Measurements from ENCODE around the gene RHOT2. TPM values are rescaled to one million over a fixed set of nuclear protein-coding genes. Genes with fewer than 3 reads are reported as not detected.

Gene RHOT2
- total and polyA plus RNA-seq, 2 experiments from 2014 or later, result 129 to 163 TPM

DNA sequence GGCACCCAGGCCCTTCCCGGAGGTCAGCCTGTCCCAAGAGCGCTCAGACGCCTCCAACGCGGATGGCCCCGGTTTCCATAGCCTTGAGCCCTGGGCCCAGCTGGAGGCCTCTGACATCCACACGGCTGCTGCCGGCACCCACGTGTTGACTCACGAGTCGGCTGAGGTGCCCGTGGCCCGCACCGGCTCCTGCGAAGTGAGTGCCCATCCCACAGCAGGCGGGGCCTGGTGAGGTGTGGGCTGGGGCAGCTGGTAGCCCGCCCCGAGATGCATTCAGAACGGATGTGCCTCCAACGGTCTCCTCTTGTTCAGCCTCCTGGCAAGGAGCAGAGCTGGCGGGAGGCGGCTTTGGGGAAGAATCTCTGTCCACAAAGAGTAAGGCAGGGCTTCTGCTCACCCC, 16.1 kb upstream of the RHOT2 start:
- Mint-ChIP-seq H3K4me1 (no peaks in the 10 kb centered on the region), H3K9me3 (no peaks in the 10 kb centered on the region), H3K4me3 (no peak overlapping the region), H3K27ac (no peak overlapping the region), H3K27me3 (ENCODE audit: insufficient read depth, low read depth, poor library complexity) (peaks cover 5% of the 10 kb centered on the region), H3K36me3 (ENCODE audit: low read depth) (no peaks in the 10 kb centered on the region; the same call in 2 of the 3 replicates)
- DNase-seq (ENCODE audit: low spot score) (no peak), ATAC-seq (no peak)
- no peak for TF ChIP-seq STAT1 (IDR thresholded peaks at IDR 0.05; ENCODE audit: unreplicated experiment)
- TF ChIP-seq EZH2 (IDR thresholded peaks at IDR 0.05; ENCODE audit: low read depth, unreplicated experiment), result no peak
- TF ChIP-seq NANOG (IDR thresholded peaks at IDR 0.05; ENCODE audit: borderline replicate concordance), result no peak
- TF ChIP-seq, protein P1, sequence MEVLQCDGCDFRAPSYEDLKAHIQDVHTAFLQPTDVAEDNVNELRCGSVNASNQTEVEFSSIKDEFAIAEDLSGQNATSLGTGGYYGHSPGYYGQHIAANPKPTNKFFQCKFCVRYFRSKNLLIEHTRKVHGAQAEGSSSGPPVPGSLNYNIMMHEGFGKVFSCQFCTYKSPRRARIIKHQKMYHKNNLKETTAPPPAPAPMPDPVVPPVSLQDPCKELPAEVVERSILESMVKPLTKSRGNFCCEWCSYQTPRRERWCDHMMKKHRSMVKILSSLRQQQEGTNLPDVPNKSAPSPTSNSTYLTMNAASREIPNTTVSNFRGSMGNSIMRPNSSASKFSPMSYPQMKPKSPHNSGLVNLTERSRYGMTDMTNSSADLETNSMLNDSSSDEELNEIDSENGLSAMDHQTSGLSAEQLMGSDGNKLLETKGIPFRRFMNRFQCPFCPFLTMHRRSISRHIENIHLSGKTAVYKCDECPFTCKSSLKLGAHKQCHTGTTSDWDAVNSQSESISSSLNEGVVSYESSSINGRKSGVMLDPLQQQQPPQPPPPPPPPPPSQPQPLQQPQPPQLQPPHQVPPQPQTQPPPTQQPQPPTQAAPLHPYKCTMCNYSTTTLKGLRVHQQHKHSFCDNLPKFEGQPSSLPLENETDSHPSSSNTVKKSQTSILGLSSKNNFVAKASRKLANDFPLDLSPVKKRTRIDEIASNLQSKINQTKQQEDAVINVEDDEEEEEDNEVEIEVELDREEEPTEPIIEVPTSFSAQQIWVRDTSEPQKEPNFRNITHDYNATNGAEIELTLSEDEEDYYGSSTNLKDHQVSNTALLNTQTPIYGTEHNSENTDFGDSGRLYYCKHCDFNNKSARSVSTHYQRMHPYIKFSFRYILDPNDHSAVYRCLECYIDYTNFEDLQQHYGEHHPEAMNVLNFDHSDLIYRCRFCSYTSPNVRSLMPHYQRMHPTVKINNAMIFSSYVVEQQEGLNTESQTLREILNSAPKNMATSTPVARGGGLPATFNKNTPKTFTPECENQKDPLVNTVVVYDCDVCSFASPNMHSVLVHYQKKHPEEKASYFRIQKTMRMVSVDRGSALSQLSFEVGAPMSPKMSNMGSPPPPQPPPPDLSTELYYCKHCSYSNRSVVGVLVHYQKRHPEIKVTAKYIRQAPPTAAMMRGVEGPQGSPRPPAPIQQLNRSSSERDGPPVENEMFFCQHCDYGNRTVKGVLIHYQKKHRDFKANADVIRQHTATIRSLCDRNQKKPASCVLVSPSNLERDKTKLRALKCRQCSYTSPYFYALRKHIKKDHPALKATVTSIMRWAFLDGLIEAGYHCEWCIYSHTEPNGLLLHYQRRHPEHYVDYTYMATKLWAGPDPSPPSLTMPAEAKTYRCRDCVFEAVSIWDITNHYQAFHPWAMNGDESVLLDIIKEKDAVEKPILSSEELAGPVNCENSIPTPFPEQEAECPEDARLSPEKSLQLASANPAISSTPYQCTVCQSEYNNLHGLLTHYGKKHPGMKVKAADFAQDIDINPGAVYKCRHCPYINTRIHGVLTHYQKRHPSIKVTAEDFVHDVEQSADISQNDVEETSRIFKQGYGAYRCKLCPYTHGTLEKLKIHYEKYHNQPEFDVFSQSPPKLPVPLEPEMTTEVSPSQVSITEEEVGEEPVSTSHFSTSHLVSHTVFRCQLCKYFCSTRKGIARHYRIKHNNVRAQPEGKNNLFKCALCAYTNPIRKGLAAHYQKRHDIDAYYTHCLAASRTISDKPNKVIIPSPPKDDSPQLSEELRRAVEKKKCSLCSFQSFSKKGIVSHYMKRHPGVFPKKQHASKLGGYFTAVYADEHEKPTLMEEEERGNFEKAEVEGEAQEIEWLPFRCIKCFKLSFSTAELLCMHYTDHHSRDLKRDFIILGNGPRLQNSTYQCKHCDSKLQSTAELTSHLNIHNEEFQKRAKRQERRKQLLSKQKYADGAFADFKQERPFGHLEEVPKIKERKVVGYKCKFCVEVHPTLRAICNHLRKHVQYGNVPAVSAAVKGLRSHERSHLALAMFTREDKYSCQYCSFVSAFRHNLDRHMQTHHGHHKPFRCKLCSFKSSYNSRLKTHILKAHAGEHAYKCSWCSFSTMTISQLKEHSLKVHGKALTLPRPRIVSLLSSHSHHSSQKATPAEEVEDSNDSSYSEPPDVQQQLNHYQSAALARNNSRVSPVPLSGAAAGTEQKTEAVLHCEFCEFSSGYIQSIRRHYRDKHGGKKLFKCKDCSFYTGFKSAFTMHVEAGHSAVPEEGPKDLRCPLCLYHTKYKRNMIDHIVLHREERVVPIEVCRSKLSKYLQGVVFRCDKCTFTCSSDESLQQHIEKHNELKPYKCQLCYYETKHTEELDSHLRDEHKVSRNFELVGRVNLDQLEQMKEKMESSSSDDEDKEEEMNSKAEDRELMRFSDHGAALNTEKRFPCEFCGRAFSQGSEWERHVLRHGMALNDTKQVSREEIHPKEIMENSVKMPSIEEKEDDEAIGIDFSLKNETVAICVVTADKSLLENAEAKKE (CRISPR knock-in tag; IDR thresholded peaks at IDR 0.05), result no peak
- TF ChIP-seq, protein P2, sequence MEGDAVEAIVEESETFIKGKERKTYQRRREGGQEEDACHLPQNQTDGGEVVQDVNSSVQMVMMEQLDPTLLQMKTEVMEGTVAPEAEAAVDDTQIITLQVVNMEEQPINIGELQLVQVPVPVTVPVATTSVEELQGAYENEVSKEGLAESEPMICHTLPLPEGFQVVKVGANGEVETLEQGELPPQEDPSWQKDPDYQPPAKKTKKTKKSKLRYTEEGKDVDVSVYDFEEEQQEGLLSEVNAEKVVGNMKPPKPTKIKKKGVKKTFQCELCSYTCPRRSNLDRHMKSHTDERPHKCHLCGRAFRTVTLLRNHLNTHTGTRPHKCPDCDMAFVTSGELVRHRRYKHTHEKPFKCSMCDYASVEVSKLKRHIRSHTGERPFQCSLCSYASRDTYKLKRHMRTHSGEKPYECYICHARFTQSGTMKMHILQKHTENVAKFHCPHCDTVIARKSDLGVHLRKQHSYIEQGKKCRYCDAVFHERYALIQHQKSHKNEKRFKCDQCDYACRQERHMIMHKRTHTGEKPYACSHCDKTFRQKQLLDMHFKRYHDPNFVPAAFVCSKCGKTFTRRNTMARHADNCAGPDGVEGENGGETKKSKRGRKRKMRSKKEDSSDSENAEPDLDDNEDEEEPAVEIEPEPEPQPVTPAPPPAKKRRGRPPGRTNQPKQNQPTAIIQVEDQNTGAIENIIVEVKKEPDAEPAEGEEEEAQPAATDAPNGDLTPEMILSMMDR (conservative IDR thresholded peaks at IDR 0.05; ENCODE audit: low read depth in 2 of 2), result no peak
- no peak for TF ChIP-seq JUNB (IDR thresholded peaks at IDR 0.05; ENCODE audit: unreplicated experiment)
- TF ChIP-seq ZNF331 (CRISPR knock-in tag; IDR thresholded peaks at IDR 0.05; ENCODE audit: low read depth), result no peak
- TF ChIP-seq CREB1 (CRISPR knock-in tag; IDR thresholded peaks at IDR 0.05; ENCODE audit: low read depth), result no peak
- no peak for TF ChIP-seq POLR2AphosphoS5 (IDR thresholded peaks at IDR 0.05; ENCODE audit: low read depth)
- no peak for TF ChIP-seq ZNF114 (CRISPR knock-in tag; IDR thresholded peaks at IDR 0.05)
- TF ChIP-seq, protein P3, sequence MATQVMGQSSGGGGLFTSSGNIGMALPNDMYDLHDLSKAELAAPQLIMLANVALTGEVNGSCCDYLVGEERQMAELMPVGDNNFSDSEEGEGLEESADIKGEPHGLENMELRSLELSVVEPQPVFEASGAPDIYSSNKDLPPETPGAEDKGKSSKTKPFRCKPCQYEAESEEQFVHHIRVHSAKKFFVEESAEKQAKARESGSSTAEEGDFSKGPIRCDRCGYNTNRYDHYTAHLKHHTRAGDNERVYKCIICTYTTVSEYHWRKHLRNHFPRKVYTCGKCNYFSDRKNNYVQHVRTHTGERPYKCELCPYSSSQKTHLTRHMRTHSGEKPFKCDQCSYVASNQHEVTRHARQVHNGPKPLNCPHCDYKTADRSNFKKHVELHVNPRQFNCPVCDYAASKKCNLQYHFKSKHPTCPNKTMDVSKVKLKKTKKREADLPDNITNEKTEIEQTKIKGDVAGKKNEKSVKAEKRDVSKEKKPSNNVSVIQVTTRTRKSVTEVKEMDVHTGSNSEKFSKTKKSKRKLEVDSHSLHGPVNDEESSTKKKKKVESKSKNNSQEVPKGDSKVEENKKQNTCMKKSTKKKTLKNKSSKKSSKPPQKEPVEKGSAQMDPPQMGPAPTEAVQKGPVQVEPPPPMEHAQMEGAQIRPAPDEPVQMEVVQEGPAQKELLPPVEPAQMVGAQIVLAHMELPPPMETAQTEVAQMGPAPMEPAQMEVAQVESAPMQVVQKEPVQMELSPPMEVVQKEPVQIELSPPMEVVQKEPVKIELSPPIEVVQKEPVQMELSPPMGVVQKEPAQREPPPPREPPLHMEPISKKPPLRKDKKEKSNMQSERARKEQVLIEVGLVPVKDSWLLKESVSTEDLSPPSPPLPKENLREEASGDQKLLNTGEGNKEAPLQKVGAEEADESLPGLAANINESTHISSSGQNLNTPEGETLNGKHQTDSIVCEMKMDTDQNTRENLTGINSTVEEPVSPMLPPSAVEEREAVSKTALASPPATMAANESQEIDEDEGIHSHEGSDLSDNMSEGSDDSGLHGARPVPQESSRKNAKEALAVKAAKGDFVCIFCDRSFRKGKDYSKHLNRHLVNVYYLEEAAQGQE (IDR thresholded peaks at IDR 0.05; ENCODE audit: unreplicated experiment), result no peak
- TF ChIP-seq, protein P4, sequence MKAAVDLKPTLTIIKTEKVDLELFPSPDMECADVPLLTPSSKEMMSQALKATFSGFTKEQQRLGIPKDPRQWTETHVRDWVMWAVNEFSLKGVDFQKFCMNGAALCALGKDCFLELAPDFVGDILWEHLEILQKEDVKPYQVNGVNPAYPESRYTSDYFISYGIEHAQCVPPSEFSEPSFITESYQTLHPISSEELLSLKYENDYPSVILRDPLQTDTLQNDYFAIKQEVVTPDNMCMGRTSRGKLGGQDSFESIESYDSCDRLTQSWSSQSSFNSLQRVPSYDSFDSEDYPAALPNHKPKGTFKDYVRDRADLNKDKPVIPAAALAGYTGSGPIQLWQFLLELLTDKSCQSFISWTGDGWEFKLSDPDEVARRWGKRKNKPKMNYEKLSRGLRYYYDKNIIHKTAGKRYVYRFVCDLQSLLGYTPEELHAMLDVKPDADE (IDR thresholded peaks at IDR 0.05), result no peak
- TF ChIP-seq EZH2phosphoT487 (IDR thresholded peaks at IDR 0.05; ENCODE audit: unreplicated experiment), result no peak
- no peaks in the 10 kb centered on the region; the same call in 1 of the 2 replicates for H3K4me1 ChIP-seq (ENCODE audit: insufficient read depth)
- no peaks in the 10 kb centered on the region for H3K36me3 ChIP-seq (ENCODE audit: insufficient read depth)
- peaks cover 11% of the 10 kb centered on the region; the same call in 1 of the 2 replicates for H3F3A ChIP-seq (replicated peaks; ENCODE audit: low read depth)
- no peak overlapping the region for H2AFZ ChIP-seq
- H3K4me2 ChIP-seq, result no peak overlapping the region
- no peaks in the 10 kb centered on the region for H3K27me3 ChIP-seq (ENCODE audit: insufficient read depth)
- H3K79me2 ChIP-seq (replicated peaks; ENCODE audit: insufficient read depth), result no peaks in the 10 kb centered on the region
- H4K20me1 ChIP-seq (replicated peaks; ENCODE audit: insufficient read depth), result no peaks in the 10 kb centered on the region
- H3K9me2 ChIP-seq (ENCODE audit: insufficient read depth), result no peaks in the 10 kb centered on the region
- H3K27ac ChIP-seq (ENCODE audit: low read depth), result no peak overlapping the region
- no peak overlapping the region for H3K4me3 ChIP-seq
